SK-N-SH (cell line): ENCODE data around the gene KCND3. TPM values are rescaled to one million over a fixed set of nuclear protein-coding genes. Genes with fewer than 3 reads are reported as not detected.

ENCODE experiments used
- CTCF ChIA-PET: fragments of 300-600, 350-600 bp; formaldehyde crosslinking; extraction: SDS; loops from one replicate; lab custom pipeline; 2021; lab: Yijun Ruan, JAX
- POLR2A ChIA-PET: fragments of 350-600 bp; sonication (Branson Sonifier 250); formaldehyde crosslinking; extraction: SDS; loops from one replicate; lab custom pipeline; 2020; ENCODE audit warnings: antibody characterized with exemption, inconsistent platforms; lab: Yijun Ruan, JAX
- DNase-seq: peaks from one replicate; pipeline ENCODE4 v3.0.0; 2012
- H2AFZ ChIP-seq: fragments of 200-600 bp; sonication (generic); 2 replicates; pipeline ENCODE4 v1.8.1; 2016; ENCODE audit warnings: antibody characterized with exemption, mild to moderate bottlenecking, low read depth
- H3F3A ChIP-seq: fragments of 200-600 bp; sonication (generic); replicated peaks from 2 replicates; pipeline ENCODE3; 2016; ENCODE audit warnings: antibody characterized with exemption, mild to moderate bottlenecking; ENCODE audit not compliant: insufficient read depth
- H3K27ac ChIP-seq, 2 experiments: fragments of 200-500 bp in 1 of 2; fragments of 200-600 bp in 1 of 2; sonication (Bioruptor generic) in 1 of 2; sonication (generic), shearing (Covaris generic) in 1 of 2; 2 replicates each; pipeline versions ENCODE4 v1.5.1 to v1.6.1; 2014 to 2016; ENCODE audit warnings: low read depth in 2 of 2, inconsistent platforms in 1 of 2, low read length in 1 of 2, mild to moderate bottlenecking in 1 of 2, mixed read lengths in 1 of 2
- H3K27me3 ChIP-seq: fragments of 200-600 bp; sonication (generic), shearing (Covaris generic); 2 replicates; pipeline ENCODE4 v1.6.1; 2016; ENCODE audit warnings: mixed run types; ENCODE audit not compliant: insufficient read depth
- H3K36me3 ChIP-seq, 2 experiments: fragments of 200-500 bp in 1 of 2; fragments of 200-600 bp in 1 of 2; sonication (Bioruptor generic) in 1 of 2; sonication (generic) in 1 of 2; replicated peaks in 1 of 2; 2 replicates each; pipeline versions ENCODE3 to v1.5.1; 2014 to 2016; ENCODE audit warnings: low read length in 1 of 2, mild to moderate bottlenecking in 1 of 2; ENCODE audit not compliant: insufficient read depth in 2 of 2, control insufficient read depth in 1 of 2
- H3K4me1 ChIP-seq, 2 experiments: fragments of 200-500 bp in 1 of 2; fragments of 200-600 bp in 1 of 2; sonication (Bioruptor generic) in 1 of 2; sonication (generic), shearing (Covaris generic) in 1 of 2; 2 replicates each; pipeline versions ENCODE4 v1.5.1 to v1.6.1; 2014 to 2016; ENCODE audit warnings: low read depth in 1 of 2, low read length in 1 of 2, mixed run types in 1 of 2; ENCODE audit not compliant: insufficient read depth in 2 of 2, control insufficient read depth in 1 of 2
- H3K4me2 ChIP-seq: fragments of 200-600 bp; sonication (generic), shearing (Covaris generic); 2 replicates; pipeline ENCODE4 v1.6.1; 2017; ENCODE audit warnings: mixed run types
- H3K4me3 ChIP-seq, 2 experiments: fragments of 200-500 bp in 1 of 2; fragments of 200-600 bp in 1 of 2; sonication (Bioruptor generic) in 1 of 2; sonication (generic), shearing (Covaris generic) in 1 of 2; 2 replicates each; pipeline versions ENCODE4 v1.5.1 to v1.8.1; 2014 to 2016; ENCODE audit warnings: low read depth in 2 of 2, inconsistent platforms in 1 of 2, low read length in 1 of 2, mild to moderate bottlenecking in 1 of 2, mixed read lengths in 1 of 2, moderate library complexity in 1 of 2
- H3K79me2 ChIP-seq: fragments of 200-600 bp; sonication (generic); 2 replicates; pipeline ENCODE4 v1.8.1; 2017; ENCODE audit warnings: mild to moderate bottlenecking; ENCODE audit not compliant: insufficient read depth
- H3K9ac ChIP-seq: fragments of 200-600 bp; sonication (generic); 2 replicates; pipeline ENCODE4 v1.6.1; 2017; ENCODE audit warnings: mixed run types
- H3K9me2 ChIP-seq: fragments of 200-600 bp; sonication (generic); 2 replicates; pipeline ENCODE4 v1.6.1; 2017; ENCODE audit warnings: mixed run types
- H3K9me3 ChIP-seq: fragments of 200-600 bp; sonication (generic); 2 replicates; pipeline ENCODE4 v1.6.1; 2017; ENCODE audit warnings: mixed run types, mild to moderate bottlenecking, moderate library complexity
- H4K20me1 ChIP-seq: fragments of 200-600 bp; sonication (generic); 2 replicates; pipeline ENCODE4 v1.6.1; 2017; ENCODE audit warnings: mild to moderate bottlenecking, mixed run types; ENCODE audit not compliant: insufficient read depth
- CHD2 ChIP-seq: fragments of 150-350 bp; IDR thresholded peaks from 2 replicates; pipeline ENCODE4 v1.6.1; 2018; ENCODE audit warnings: low read length; ENCODE audit not compliant: partially characterized antibody
- EP300 ChIP-seq, 2 experiments: IDR thresholded peaks; 2 replicates each; pipeline versions ENCODE4 v1.4.0 to v1.6.1; 2012; ENCODE audit warnings: borderline replicate concordance in 1 of 2, low read depth in 1 of 2, low read length in 1 of 2
- GATA2 ChIP-seq: sonication (generic); formaldehyde crosslinking; IDR thresholded peaks from 2 replicates; pipeline ENCODE4 v1.5.0; 2020; ENCODE audit warnings: mild to moderate bottlenecking, missing genetic modification reagents
- MAX ChIP-seq: IDR thresholded peaks from 2 replicates; pipeline ENCODE4 v1.4.0; 2012; ENCODE audit warnings: low read depth
- TEAD4 ChIP-seq: IDR thresholded peaks from 2 replicates; pipeline ENCODE4 v1.4.0; 2012; ENCODE audit warnings: mild to moderate bottlenecking, borderline replicate concordance; ENCODE audit not compliant: insufficient read depth
- WGBS: methylation state at CpG from one replicate; pipeline ENCODE4 v1.1.6; 2017; ENCODE audit warnings: low lambda C conversion rate; 5-methylcytosine and 5-hydroxymethylcytosine counted together
- polyA plus RNA-seq, 3 experiments: library from polyadenylated mRNA; depleted of rRNA; stranded (reverse); fragments of >200 nt; gene quantifications; 2 replicates each; pipeline ENCODE4 v1.2.3, GENCODE V29; 2012
- TF ChIP-seq, protein P1 (sequence below): fragments of 200-600 bp; sonication (generic); IDR thresholded peaks from 2 replicates; pipeline ENCODE4 v1.6.1; 2017; ENCODE audit warnings: antibody characterized with exemption, mild to moderate bottlenecking, moderate library complexity
- TF ChIP-seq, protein P2 (sequence below): fragments of 150-350 bp; IDR thresholded peaks from 2 replicates; pipeline ENCODE4 v1.6.1; 2017; ENCODE audit warnings: antibody characterized with exemption, low read length, low read depth, borderline replicate concordance
- TF ChIP-seq, protein P3 (sequence below): IDR thresholded peaks from 2 replicates; pipeline ENCODE4 v1.6.1; 2012; ENCODE audit warnings: mild to moderate bottlenecking, low read depth, low read length, moderate library complexity

The KCND3 gene
- polyA plus RNA-seq, 1 of the 3 experiments (the other 2 are of a cell fraction): not detected

DNA sequence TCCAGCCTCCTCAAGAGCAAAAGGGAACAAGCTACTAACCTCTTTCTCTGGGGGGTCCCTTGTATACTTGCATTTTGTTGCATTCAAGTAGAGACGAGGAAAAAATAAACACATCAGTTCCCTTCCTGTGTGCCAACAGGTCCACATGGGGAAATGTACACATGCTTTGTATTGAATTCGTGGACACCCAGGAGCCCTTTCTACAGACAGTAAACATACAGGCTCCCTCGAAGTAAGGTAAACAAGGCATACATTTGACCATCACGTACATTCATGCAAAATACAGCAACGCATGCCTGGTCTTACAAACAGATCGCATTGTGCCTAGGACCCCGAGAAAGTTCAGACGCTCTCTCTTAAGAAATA lies 1.1 kb downstream of the KCND3 start:
- Histone ChIP-seq H3K79me2 (no peaks in the 10 kb centered on the region), H3K9ac (no peak overlapping the region), H2AFZ (no peak overlapping the region), H3K36me3 (no peaks in the 10 kb centered on the region), H3K4me3 (no peak overlapping the region), H3K27ac (no peak overlapping the region), H3F3A (no peaks in the 10 kb centered on the region), H3K4me2 (no peak overlapping the region), H4K20me1 (no peaks in the 10 kb centered on the region), H3K4me1 (peaks cover 0 to 7% of the 10 kb centered on the region in 2 experiments; a peak in 2 of 4 replicates), H3K9me3 (no peaks in the 10 kb centered on the region), H3K9me2 (no peaks in the 10 kb centered on the region), H3K27me3 (peaks cover 56% of the 10 kb centered on the region)
- ChIA-PET CTCF (interaction anchor here (1.0 to 1.4 kb wide), 3 partner anchors 8 to 27 kb away, joined by 3 read pairs; no protein-coding TSS in a partner anchor), POLR2A (no interaction called here)
- DNase-seq: no peak
- TF ChIP-seq CHD2: no peak
- TF ChIP-seq, protein P1, sequence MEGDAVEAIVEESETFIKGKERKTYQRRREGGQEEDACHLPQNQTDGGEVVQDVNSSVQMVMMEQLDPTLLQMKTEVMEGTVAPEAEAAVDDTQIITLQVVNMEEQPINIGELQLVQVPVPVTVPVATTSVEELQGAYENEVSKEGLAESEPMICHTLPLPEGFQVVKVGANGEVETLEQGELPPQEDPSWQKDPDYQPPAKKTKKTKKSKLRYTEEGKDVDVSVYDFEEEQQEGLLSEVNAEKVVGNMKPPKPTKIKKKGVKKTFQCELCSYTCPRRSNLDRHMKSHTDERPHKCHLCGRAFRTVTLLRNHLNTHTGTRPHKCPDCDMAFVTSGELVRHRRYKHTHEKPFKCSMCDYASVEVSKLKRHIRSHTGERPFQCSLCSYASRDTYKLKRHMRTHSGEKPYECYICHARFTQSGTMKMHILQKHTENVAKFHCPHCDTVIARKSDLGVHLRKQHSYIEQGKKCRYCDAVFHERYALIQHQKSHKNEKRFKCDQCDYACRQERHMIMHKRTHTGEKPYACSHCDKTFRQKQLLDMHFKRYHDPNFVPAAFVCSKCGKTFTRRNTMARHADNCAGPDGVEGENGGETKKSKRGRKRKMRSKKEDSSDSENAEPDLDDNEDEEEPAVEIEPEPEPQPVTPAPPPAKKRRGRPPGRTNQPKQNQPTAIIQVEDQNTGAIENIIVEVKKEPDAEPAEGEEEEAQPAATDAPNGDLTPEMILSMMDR: no peak
- TF ChIP-seq, protein P2, sequence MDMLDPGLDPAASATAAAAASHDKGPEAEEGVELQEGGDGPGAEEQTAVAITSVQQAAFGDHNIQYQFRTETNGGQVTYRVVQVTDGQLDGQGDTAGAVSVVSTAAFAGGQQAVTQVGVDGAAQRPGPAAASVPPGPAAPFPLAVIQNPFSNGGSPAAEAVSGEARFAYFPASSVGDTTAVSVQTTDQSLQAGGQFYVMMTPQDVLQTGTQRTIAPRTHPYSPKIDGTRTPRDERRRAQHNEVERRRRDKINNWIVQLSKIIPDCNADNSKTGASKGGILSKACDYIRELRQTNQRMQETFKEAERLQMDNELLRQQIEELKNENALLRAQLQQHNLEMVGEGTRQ: no peak
- TF ChIP-seq MAX: no peak
- TF ChIP-seq EP300 (IDR thresholded peaks at IDR 0.05; ENCODE audit: borderline replicate concordance in 1 of 2, low read depth in 1 of 2, low read length in 1 of 2): no peak
- no peak for TF ChIP-seq GATA2 (CRISPR knock-in tag)
- TF ChIP-seq TEAD4: no peak
- TF ChIP-seq, protein P3, sequence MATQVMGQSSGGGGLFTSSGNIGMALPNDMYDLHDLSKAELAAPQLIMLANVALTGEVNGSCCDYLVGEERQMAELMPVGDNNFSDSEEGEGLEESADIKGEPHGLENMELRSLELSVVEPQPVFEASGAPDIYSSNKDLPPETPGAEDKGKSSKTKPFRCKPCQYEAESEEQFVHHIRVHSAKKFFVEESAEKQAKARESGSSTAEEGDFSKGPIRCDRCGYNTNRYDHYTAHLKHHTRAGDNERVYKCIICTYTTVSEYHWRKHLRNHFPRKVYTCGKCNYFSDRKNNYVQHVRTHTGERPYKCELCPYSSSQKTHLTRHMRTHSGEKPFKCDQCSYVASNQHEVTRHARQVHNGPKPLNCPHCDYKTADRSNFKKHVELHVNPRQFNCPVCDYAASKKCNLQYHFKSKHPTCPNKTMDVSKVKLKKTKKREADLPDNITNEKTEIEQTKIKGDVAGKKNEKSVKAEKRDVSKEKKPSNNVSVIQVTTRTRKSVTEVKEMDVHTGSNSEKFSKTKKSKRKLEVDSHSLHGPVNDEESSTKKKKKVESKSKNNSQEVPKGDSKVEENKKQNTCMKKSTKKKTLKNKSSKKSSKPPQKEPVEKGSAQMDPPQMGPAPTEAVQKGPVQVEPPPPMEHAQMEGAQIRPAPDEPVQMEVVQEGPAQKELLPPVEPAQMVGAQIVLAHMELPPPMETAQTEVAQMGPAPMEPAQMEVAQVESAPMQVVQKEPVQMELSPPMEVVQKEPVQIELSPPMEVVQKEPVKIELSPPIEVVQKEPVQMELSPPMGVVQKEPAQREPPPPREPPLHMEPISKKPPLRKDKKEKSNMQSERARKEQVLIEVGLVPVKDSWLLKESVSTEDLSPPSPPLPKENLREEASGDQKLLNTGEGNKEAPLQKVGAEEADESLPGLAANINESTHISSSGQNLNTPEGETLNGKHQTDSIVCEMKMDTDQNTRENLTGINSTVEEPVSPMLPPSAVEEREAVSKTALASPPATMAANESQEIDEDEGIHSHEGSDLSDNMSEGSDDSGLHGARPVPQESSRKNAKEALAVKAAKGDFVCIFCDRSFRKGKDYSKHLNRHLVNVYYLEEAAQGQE: no peak
- 9% methylated on average over 8 of the region's 8 CpGs for WGBS

GRCh38 chr1:111987502-111987901 lies 2.0 kb downstream of the KCND3 start:
- no peaks in the 10 kb centered on the region for H3K36me3 ChIP-seq
- CTCF ChIA-PET: interaction anchor here (0.7 to 2.7 kb wide), 4 partner anchors 26 to 479 kb away, joined by 3 to 6 read pairs (median 3); no protein-coding TSS in a partner anchor
- H3K4me2 ChIP-seq: no peak overlapping the region
- DNase-seq: no peak
- H3K4me3 ChIP-seq: no peak overlapping the region
- H3K9ac ChIP-seq: no peak overlapping the region
- peaks cover 56% of the 10 kb centered on the region for H3K27me3 ChIP-seq
- TF ChIP-seq CHD2: no peak
- no peaks in the 10 kb centered on the region for H3K9me3 ChIP-seq
- no peak overlapping the region for H2AFZ ChIP-seq
- H3F3A ChIP-seq: no peaks in the 10 kb centered on the region
- no peaks in the 10 kb centered on the region for H4K20me1 ChIP-seq
- H3K4me1 ChIP-seq: peaks cover 0 to 7% of the 10 kb centered on the region in 2 experiments; a peak in 2 of 4 replicates
- no peaks in the 10 kb centered on the region for H3K79me2 ChIP-seq
- no peaks in the 10 kb centered on the region for H3K9me2 ChIP-seq
- POLR2A ChIA-PET: no interaction called here
- 57% methylated on average over 4 of the region's 4 CpGs for WGBS
- H3K27ac ChIP-seq: no peak overlapping the region
